Fibroblast of villous mesenchyme (primary cell): Measurements from ENCODE around the gene ERVH48-1. TPM values are rescaled to one million over a fixed set of nuclear protein-coding genes. Genes with fewer than 3 reads are reported as not detected.
A peak's percentile ranks its signal among the peaks of the same experiment; 100 is the strongest.
"Not testable (repeated sequence)": the region's sequence is repeated elsewhere in the genome, so short reads cannot be mapped to it uniquely, and the experiment has no call there.

Source experiments
- DNase-seq: peaks from one replicate; pipeline ENCODE4 v3.0.0-alpha.2; 2010; ENCODE audit warnings: low read depth
- H3K4me3 ChIP-seq: 2 replicates; pipeline ENCODE4 v1.5.1; 2011; ENCODE audit warnings: low read depth, mild to moderate bottlenecking, low read length
- CTCF ChIP-seq: IDR thresholded peaks from 2 replicates; pipeline ENCODE4 v1.5.1; 2012; ENCODE audit warnings: low read depth, mild to moderate bottlenecking, low read length; ENCODE audit not compliant: insufficient read depth
- total RNA-seq: library from RNA; depleted of rRNA; stranded (reverse); fragments of >200 nt; gene quantifications from 2 replicates; pipeline ENCODE4 v1.2.3, GENCODE V29; 2012

Gene ERVH48-1
- total RNA-seq, 1 donor: not detected

- DNase-seq: no peak
- TF ChIP-seq CTCF: no peak
- H3K4me3 ChIP-seq: no peak overlapping the region
Observed at GRCh38 chr21:42942244-42942643, 16.8 kb upstream of the ERVH48-1 start.

- no peak overlapping the region for H3K4me3 ChIP-seq
- TF ChIP-seq CTCF: no peak
- DNase-seq: no peak
Observed at GRCh38 chr21:42941696-42942085, 16.3 kb upstream of the ERVH48-1 start.

- peak overlapping the region; percentile 37 for H3K4me3 ChIP-seq
- DNase-seq: peak; percentile 99
- no peak for TF ChIP-seq CTCF
Observed at GRCh38 chr21:42939582-42940413, 14.4 kb upstream of the ERVH48-1 start.

GRCh38 chr21:42938606-42938995 is 13.2 kb upstream of the ERVH48-1 start:
- not testable (repeated sequence) for H3K4me3 ChIP-seq, DNase-seq

GRCh38 chr21:42937960-42938605 is 12.7 kb upstream of the ERVH48-1 start:
- no peak overlapping the region for H3K4me3 ChIP-seq
- TF ChIP-seq CTCF: no peak
- DNase-seq: peak; percentile 43

- DNase-seq: peak; percentile 79
- H3K4me3 ChIP-seq: peak overlapping the region; percentile 9
Observed at GRCh38 chr21:42937034-42937940, 11.9 kb upstream of the ERVH48-1 start.

GRCh38 chr21:42936360-42936759 is 10.9 kb upstream of the ERVH48-1 start:
- not testable (repeated sequence) for H3K4me3 ChIP-seq
- DNase-seq: peak; percentile 42

- DNase-seq: not testable (repeated sequence)
- peak overlapping the region; percentile 64 for H3K4me3 ChIP-seq
Observed at GRCh38 chr21:42933973-42934372, 8.5 kb upstream of the ERVH48-1 start.

GRCh38 chr21:42933137-42933970 is 7.9 kb upstream of the ERVH48-1 start:
- peak overlapping the region; percentile 64 for H3K4me3 ChIP-seq
- peak; percentile 44 for DNase-seq

- not testable (repeated sequence) for DNase-seq
- H3K4me3 ChIP-seq: peak overlapping the region; percentile 64
Observed at GRCh38 chr21:42932378-42933136, 7.1 kb upstream of the ERVH48-1 start.
